ENCODE measurements around the gene EAF1.
"Not testable (repeated sequence)": the region's sequence is repeated elsewhere in the genome, so short reads cannot be mapped to it uniquely, and the experiment has no call there.

The EAF1 gene

DNA sequence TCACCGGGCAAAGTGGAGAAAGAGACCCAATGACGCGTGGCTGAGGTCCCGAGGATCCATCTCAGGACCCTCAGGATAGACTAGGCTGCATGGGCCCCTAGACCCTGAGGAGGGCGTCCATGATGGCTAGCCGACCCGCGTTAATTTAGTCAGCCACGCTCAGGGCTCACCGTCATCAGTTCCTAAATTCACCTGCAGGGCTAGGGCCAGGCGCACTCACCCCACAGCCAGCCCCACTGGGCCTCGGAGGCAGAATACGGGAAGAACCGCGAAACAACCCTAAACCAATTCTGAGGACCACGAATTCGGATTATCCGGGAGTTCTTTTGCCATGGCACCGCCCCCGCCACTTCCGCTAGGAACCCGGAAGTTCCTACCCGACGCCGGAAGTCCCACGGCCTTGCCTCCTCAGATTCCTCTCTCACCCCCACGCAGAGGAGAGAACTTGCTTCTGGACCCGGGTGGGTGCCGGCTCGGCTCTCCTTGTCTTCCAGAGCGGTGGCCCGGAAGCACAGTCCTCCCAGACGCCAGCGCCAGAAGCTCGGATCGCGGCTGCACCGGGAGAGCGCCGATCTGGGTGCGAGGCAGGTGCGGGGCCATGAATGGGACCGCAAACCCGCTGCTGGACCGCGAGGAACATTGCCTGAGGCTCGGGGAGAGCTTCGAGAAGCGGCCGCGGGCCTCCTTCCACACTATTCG is at the start of gene EAF1, which contains the start of gene METTL6:
TSS of gene EAF1 (plus strand) at position 417 of the 699 bp plus-strand sequence. CDS start at position 599, 182 bp downstream.
TSS of gene METTL6 (minus strand) at position 363 of the 699 bp plus-strand sequence. CDS start 1,033 bp downstream, outside the sequence.
- peak; percentile 87 for DNase-seq (ENCODE audit: low spot score)

- DNase-seq (ENCODE audit: low spot score) = peak; percentile 94
Observed at GRCh38 chr3:15377961-15378791, 49.2 kb upstream of the EAF1 start.

DNA sequence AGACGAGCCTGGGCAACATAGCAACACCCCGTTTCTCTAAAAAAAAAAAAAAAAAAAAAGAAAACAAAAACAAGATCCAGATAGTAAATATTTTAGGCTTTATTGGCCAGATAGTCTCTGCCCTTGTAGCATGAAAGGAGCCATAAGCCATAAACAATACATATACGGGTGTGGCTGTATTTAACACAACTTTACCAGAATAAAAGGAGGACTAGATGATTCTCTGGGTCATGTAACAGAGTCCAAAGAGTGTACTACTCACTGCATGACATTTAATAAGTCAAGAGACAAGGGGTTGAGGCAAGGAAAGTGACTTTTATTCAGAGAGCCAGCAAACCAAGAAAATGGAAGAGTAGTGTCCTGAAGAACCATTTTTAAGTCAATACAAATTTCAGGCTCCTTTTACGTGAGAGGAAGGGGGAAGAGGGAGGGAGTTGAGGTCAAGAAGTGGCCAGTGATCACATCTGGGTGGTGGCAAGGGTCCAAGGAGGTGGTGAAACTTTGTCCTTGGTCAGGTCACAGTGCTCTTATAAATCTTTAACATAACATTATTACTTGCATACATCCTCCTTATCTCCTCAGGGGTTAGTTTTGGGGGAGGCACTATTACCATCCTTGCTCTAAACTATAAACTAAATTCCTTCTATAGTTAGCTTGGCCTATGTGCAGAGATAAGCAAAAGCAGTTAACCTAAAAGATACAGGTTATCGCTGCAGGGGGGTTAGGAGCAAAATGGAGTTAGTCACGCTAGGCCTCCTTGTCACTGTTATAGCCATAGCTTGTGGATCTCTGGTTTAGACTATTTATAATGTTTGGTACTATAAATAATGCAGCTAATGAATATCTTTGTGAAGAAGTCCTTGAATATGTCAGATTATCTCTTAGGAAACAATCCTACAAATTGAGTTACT is 46.2 kb upstream of the EAF1 start:
- no peak for DNase-seq (ENCODE audit: low spot score)

DNA sequence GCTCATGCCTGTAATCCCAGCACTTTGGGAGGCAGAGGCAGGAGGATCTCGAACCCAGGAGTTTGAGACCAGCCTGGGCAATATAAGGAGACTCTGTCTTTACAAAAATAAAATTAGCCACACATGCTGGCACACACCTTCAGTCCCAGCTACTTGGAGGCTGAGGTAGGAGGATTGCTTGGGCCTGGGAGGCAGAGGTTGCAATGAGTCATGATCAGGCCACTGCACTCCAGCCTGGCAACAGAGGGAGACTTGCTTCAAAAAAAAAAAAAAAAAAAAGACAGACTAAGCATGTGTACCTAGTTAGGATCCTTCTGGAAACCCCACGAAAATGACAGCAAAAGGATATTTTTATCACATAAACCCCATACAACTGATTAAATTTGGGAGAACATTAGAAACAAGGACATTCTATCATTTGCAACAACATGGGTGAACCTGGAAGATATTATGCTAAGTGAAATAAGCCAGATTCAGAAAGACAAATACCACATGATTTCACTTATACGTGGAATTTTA is 44.9 kb upstream of the EAF1 start:
- DNase-seq (ENCODE audit: low spot score) = no peak

- DNase-seq (ENCODE audit: low spot score) = no peak
Observed at GRCh38 chr3:15384510-15385237, 42.7 kb upstream of the EAF1 start.

GRCh38 chr3:15385238-15385695 is 42.1 kb upstream of the EAF1 start:
- not testable (repeated sequence) for DNase-seq (ENCODE audit: low spot score)

DNA sequence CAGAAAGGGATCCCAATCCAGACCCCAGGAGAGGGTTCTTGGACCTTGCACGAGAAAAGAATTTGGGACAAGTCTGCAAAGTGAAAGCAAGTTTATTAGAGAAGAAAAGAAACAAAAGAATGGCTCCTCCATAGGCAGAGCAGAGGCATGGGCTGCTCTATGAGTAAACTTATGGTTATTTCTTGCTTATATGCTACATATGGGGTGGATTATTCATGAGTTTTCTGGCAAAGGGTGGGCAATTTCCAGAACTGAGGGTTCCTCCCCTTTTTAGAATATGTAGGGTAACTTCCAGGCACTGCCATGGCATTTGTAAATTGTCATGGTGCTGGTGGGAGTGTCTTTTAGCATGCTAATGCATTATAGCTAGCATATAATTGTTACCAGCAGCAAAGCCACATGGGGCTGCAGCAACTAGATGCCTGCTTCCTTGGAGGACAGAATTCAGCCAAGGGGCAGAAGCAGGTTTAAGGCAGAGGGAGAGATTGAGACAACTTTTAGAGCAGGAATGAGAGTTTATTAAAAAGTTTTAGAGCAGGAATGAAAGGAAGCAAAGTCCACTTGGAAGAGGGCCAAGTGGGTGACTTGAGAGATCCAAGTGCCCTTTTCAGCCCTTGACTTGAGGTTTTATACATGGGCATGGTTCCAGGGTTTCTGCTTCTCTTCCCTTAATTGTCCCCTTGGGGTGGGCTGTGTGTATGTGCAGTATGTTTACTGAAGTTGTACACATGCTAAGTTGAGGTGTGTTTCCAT is 41.3 kb upstream of the EAF1 start:
- DNase-seq (ENCODE audit: low spot score) = no peak

DNA sequence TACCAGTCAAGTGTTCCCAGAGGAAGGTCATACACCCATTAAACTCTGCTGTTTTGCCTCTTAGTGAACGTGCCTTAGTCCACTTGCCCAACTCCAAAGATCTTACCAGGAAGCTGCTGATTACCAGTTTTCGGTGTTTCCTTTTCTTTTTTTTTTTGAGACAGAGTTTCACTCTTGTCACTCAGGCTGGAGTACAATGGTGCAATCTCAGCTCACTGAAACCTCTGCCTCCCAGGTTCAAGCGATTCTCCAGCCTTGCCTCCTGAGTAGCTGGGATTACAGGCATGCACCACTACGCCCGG is 40.8 kb upstream of the EAF1 start:
- not testable (repeated sequence) for DNase-seq (ENCODE audit: low spot score)

GRCh38 chr3:15387171-15387581 is 40.2 kb upstream of the EAF1 start:
- no peak for DNase-seq (ENCODE audit: low spot score)

- no peak for DNase-seq (ENCODE audit: low spot score)
Observed at GRCh38 chr3:15387735-15388134, 39.7 kb upstream of the EAF1 start.

- DNase-seq (ENCODE audit: low spot score) = not testable (repeated sequence)
Observed at GRCh38 chr3:15388335-15388734, 39.1 kb upstream of the EAF1 start.

GRCh38 chr3:15390460-15390859 is 36.9 kb upstream of the EAF1 start:
- DNase-seq (ENCODE audit: low spot score) = no peak

DNA sequence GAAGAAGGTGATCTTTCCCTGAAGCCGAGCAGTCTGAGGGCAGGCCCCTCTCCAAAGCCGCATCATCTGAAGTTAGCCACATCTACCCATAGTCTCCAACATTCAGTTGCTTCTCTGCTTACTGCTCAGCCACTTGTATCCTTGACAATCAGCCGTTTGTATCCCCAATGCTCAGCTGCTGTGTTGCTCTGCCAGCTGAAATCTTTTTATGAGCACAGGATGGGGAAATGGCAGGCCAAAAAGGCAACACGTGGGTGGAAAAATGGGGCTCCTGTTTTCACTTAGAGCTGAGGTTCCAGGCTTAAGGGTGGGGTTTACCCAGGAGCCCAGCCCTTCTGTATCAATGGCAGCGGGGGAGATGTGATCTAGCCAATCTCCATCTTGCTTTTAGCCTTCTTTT is 36.4 kb upstream of the EAF1 start:
- no peak for DNase-seq (ENCODE audit: low spot score)

GRCh38 chr3:15393252-15393651 is 34.1 kb upstream of the EAF1 start:
- DNase-seq (ENCODE audit: low spot score) = not testable (repeated sequence)

- not testable (repeated sequence) for DNase-seq (ENCODE audit: low spot score)
Observed at GRCh38 chr3:15398731-15399133, 28.7 kb upstream of the EAF1 start.

DNA sequence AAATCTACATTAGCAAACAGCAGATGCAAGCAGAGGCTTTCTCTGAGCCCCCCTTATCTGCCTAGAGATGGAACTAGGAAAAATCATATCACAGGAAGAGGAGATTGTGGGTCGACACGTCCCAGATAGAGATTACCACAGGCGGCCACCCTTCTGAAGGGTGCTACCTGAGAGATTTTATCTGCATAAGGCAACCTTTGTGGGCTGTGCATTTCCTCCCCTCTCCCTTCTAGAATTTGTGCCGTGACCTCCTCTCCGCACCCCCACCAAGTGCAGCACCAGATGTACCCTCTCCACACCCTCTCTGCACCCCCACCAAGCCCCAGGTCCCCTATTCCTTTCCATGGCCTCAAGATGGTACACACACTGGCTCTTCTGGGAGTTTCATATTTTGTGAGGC is 27.4 kb upstream of the EAF1 start:
- no peak for DNase-seq (ENCODE audit: low spot score)

DNA sequence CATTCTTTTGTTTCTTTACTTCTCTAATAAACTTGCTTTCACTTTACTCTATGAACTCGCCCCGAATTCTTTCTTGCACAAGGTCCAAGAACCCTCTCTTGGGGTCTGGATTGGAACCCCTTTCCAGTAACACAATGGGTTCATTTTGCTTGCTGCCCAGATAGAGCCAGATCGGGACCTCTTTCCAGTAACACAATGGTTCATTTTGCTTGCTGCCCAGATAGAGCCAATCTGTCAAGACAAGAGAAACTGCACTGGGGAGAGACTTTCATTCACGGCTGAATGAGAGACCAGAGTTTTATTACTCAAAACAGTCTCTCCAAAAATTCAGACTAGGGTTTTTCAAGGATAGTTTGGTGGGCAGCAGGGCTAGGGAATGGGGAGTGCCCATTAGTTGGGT is 25.5 kb upstream of the EAF1 start:
- DNase-seq (ENCODE audit: low spot score) = no peak

DNA sequence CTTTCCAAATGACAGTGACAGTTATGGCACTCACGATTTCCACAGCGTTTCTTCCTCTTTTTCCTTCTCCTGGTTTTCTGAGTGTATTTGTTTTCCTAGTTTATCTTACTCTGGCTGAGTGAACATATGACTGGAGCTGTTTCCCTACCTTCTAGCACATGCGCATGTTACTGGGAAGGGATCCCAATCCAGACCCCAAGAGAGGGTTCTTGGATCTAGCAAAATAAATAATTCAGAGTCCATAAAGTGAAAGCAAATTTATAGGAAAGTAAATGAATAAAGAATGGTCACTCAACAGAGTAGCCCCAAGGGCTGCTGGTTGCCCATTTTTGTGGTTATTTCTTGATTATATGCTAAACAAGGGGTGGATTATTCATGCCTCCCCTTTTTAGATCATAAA is 23.9 kb upstream of the EAF1 start:
- DNase-seq (ENCODE audit: low spot score) = no peak

- no peak for DNase-seq (ENCODE audit: low spot score)
Observed at GRCh38 chr3:15403965-15404364, 23.4 kb upstream of the EAF1 start.

DNA sequence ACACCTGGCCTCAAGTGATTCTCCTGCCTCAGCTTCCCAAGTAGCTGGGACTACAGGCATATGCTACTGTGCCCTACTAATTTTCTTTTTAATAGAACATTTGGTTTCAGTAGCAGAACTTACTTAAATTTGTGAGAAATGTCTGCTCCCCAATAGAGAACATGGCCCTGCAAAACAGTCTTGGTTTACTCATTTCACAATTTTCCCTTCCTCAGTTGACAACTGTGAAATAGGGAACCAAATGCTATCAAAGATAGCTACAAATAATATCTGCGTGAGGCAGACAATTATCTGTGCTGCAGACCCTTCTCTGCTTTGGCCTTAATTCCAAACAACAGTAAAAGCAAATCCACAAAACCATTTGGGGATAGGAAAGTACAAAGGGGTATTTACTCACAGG is 22.6 kb upstream of the EAF1 start:
- no peak for DNase-seq (ENCODE audit: low spot score)
